Measurements from ENCODE around the gene DDX43.

The DDX43 gene

GRCh38 chr6:73393278-73393677 is 1.4 kb upstream of the DDX43 start:
- Mint-ChIP-seq H3K4me1 (no peaks in the 10 kb centered on the region), H3K4me3 (no peak overlapping the region), H3K9me3 (peaks cover 7% of the 10 kb centered on the region), H3K27me3 (ENCODE audit: low read depth, poor library complexity) (peaks cover 10% of the 10 kb centered on the region), H3K36me3 (ENCODE audit: low read depth) (no peaks in the 10 kb centered on the region), H3K27ac (peak overlapping the region; percentile 44)
- no peak for DNase-seq
- TF ChIP-seq CTCF (IDR thresholded peaks at IDR 0.05), result no peak

GRCh38 chr6:73395875-73396274 is 1.2 kb downstream of the DDX43 start:
- no peak for DNase-seq
- no peaks in the 10 kb centered on the region for H3K27me3 Mint-ChIP-seq (ENCODE audit: low read depth, poor library complexity)
- H3K36me3 Mint-ChIP-seq (ENCODE audit: low read depth), result no peaks in the 10 kb centered on the region
- TF ChIP-seq CTCF (IDR thresholded peaks at IDR 0.05), result no peak
- no peaks in the 10 kb centered on the region for H3K4me1 Mint-ChIP-seq
- H3K4me3 Mint-ChIP-seq, result no peak overlapping the region
- no peak overlapping the region for H3K27ac Mint-ChIP-seq
- H3K9me3 Mint-ChIP-seq, result peaks cover 7% of the 10 kb centered on the region

- no peaks in the 10 kb centered on the region for H3K9me3 Mint-ChIP-seq
- DNase-seq, result no peak
- H3K27ac Mint-ChIP-seq, result no peak overlapping the region
- no peaks in the 10 kb centered on the region for H3K27me3 Mint-ChIP-seq (ENCODE audit: low read depth, poor library complexity)
- H3K36me3 Mint-ChIP-seq (ENCODE audit: low read depth), result no peaks in the 10 kb centered on the region
- no peaks in the 10 kb centered on the region for H3K4me1 Mint-ChIP-seq
- H3K4me3 Mint-ChIP-seq, result no peak overlapping the region
- no peak for TF ChIP-seq CTCF (IDR thresholded peaks at IDR 0.05)
Measured at GRCh38 chr6:73400656-73401055, 6.0 kb downstream of the DDX43 start.

GRCh38 chr6:73409395-73409794 is 14.8 kb downstream of the DDX43 start:
- no peak for DNase-seq
- no peaks in the 10 kb centered on the region for H3K4me1 Mint-ChIP-seq
- H3K27me3 Mint-ChIP-seq (ENCODE audit: low read depth, poor library complexity), result peaks cover 7% of the 10 kb centered on the region
- H3K4me3 Mint-ChIP-seq, result no peak overlapping the region
- no peaks in the 10 kb centered on the region for H3K36me3 Mint-ChIP-seq (ENCODE audit: low read depth)
- TF ChIP-seq CTCF (IDR thresholded peaks at IDR 0.05), result no peak
- H3K27ac Mint-ChIP-seq, result no peak overlapping the region
- no peaks in the 10 kb centered on the region for H3K9me3 Mint-ChIP-seq

- H3K4me1 Mint-ChIP-seq, result no peaks in the 10 kb centered on the region
- no peak overlapping the region for H3K4me3 Mint-ChIP-seq
- TF ChIP-seq CTCF (IDR thresholded peaks at IDR 0.05), result no peak
- H3K9me3 Mint-ChIP-seq, result no peaks in the 10 kb centered on the region
- no peak for DNase-seq
- no peak overlapping the region for H3K27ac Mint-ChIP-seq
- no peaks in the 10 kb centered on the region for H3K36me3 Mint-ChIP-seq (ENCODE audit: low read depth)
- peaks cover 7% of the 10 kb centered on the region for H3K27me3 Mint-ChIP-seq (ENCODE audit: low read depth, poor library complexity)
Measured at GRCh38 chr6:73413102-73413501, 18.5 kb downstream of the DDX43 start.

GRCh38 chr6:73418081-73418741 is 23.6 kb downstream of the DDX43 start:
- Mint-ChIP-seq H3K27ac (peak overlapping the region; percentile 5), H3K9me3 (no peaks in the 10 kb centered on the region)

More at GRCh38 chr6:73418081-73418741, 23.6 kb downstream of the DDX43 start:
- no peak for DNase-seq
- no peaks in the 10 kb centered on the region for H3K4me1 Mint-ChIP-seq
- no peak for TF ChIP-seq CTCF (IDR thresholded peaks at IDR 0.05)
- no peaks in the 10 kb centered on the region for H3K36me3 Mint-ChIP-seq (ENCODE audit: low read depth)
- peaks cover 4% of the 10 kb centered on the region for H3K27me3 Mint-ChIP-seq (ENCODE audit: low read depth, poor library complexity)
- H3K4me3 Mint-ChIP-seq, result no peak overlapping the region
